Measurements from ENCODE around the gene RNF121.
A peak's percentile ranks its signal among the peaks of the same experiment; 100 is the strongest.

RNF121 gene

GRCh38 chr11:71977743-71978418, 49.0 kb downstream of the RNF121 start:
- no peak overlapping the region for H3K4me3 ChIP-seq (ENCODE audit: low read depth, low read length)
- no peak for DNase-seq (ENCODE audit: low read depth)
- TF ChIP-seq CTCF (IDR thresholded peaks at IDR 0.05; ENCODE audit: low read depth, low read length, missing control alignments): peak; percentile 62

DNA sequence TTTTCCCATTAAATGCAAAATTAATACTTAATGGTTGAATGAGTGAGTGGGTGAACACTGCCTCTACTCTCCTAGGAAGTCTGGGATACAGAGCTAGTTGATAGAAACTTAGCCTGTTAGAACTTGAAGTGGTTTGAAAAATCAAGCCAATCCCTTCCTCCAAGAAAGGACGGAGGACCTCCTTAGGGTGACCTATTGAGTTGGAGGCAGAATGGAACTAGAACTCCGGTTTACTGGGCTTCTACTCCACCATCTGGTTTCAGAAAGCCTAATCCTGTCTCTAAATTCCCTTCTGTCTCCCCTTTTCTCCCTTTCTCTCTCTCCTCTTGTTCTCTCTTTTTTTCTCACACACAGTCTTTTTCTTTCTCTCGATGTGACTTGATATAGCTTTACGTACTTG, 50.2 kb downstream of the RNF121 start:
- TF ChIP-seq CTCF (IDR thresholded peaks at IDR 0.05; ENCODE audit: low read depth, low read length, missing control alignments): no peak
- no peak for DNase-seq (ENCODE audit: low read depth)
- H3K4me3 ChIP-seq (ENCODE audit: low read depth, low read length): no peak overlapping the region

DNA sequence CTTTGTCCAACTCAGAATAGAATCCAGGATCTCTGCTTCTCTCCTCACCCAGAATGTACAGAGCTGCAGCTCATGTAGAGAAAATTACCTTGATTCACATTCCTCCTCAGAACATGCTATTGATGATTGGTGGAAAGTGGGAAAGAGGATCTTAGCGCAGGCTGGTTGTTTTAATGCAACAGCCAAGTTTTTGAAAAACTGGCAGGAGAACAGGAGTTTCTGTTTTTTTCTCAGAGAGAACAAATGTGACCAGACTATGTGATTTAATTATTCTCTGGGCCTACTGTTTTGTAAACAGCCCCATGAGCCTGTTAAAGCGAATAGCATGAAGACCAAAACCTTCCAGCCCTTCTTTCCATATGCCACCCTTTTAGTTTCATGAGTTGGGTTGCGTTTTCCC, 50.8 kb downstream of the RNF121 start:
- DNase-seq (ENCODE audit: low read depth): no peak
- TF ChIP-seq CTCF (IDR thresholded peaks at IDR 0.05; ENCODE audit: low read depth, low read length, missing control alignments): no peak
- no peak overlapping the region for H3K4me3 ChIP-seq (ENCODE audit: low read depth, low read length)

GRCh38 chr11:71986131-71986530, 57.3 kb downstream of the RNF121 start:
- no peak for TF ChIP-seq CTCF (IDR thresholded peaks at IDR 0.05; ENCODE audit: low read depth, low read length, missing control alignments)
- H3K4me3 ChIP-seq (ENCODE audit: low read depth, low read length): no peak overlapping the region
- DNase-seq (ENCODE audit: low read depth): no peak

GRCh38 chr11:71987521-71987920, 58.7 kb downstream of the RNF121 start:
- H3K4me3 ChIP-seq (ENCODE audit: low read depth, low read length): no peak overlapping the region
- TF ChIP-seq CTCF (IDR thresholded peaks at IDR 0.05; ENCODE audit: low read depth, low read length, missing control alignments): no peak
- no peak for DNase-seq (ENCODE audit: low read depth)

- TF ChIP-seq CTCF (IDR thresholded peaks at IDR 0.05; ENCODE audit: low read depth, low read length, missing control alignments): no peak
- H3K4me3 ChIP-seq (ENCODE audit: low read depth, low read length): no peak overlapping the region
- DNase-seq (ENCODE audit: low read depth): no peak
Observed at GRCh38 chr11:71988050-71988449, 59.2 kb downstream of the RNF121 start.

DNA sequence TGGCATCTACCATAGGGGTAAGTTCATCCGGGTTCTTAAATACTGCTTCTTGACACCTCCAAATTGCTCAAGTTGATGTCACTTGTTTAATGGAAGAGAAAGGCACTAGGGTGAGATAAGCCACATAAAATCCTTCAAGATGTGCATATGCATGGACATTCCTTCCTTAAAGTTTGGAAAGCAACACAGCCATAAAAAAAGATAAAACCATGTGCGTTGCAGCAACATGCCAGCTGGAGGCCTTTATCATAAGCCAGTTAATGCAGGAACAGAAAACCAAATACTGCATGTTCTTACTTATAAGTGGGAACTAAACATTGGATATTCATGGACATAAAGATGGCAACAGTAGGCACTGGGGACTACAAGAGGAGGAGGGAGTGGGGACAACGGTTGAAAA, 61.9 kb downstream of the RNF121 start:
- no peak for TF ChIP-seq CTCF (IDR thresholded peaks at IDR 0.05; ENCODE audit: low read depth, low read length, missing control alignments)

More for the DNA sequence above, 61.9 kb downstream of the RNF121 start:
- no peak for DNase-seq (ENCODE audit: low read depth)
- no peak overlapping the region for H3K4me3 ChIP-seq (ENCODE audit: low read depth, low read length)
